RCC 7860 (cell line): ENCODE results near the gene TMEM255B.
A peak's percentile ranks its signal among the peaks of the same experiment; 100 is the strongest.

Experiments used
- DNase-seq: peaks from one replicate; pipeline ENCODE4 v3.0.0-alpha.2; 2015; ENCODE audit warnings: low spot score
- FAIRE-seq: peaks from 2 replicates; lab custom pipeline; 2012; peaks lifted over from hg19 to GRCh38; lab: Jason Lieb, UNC

The TMEM255B gene

DNA sequence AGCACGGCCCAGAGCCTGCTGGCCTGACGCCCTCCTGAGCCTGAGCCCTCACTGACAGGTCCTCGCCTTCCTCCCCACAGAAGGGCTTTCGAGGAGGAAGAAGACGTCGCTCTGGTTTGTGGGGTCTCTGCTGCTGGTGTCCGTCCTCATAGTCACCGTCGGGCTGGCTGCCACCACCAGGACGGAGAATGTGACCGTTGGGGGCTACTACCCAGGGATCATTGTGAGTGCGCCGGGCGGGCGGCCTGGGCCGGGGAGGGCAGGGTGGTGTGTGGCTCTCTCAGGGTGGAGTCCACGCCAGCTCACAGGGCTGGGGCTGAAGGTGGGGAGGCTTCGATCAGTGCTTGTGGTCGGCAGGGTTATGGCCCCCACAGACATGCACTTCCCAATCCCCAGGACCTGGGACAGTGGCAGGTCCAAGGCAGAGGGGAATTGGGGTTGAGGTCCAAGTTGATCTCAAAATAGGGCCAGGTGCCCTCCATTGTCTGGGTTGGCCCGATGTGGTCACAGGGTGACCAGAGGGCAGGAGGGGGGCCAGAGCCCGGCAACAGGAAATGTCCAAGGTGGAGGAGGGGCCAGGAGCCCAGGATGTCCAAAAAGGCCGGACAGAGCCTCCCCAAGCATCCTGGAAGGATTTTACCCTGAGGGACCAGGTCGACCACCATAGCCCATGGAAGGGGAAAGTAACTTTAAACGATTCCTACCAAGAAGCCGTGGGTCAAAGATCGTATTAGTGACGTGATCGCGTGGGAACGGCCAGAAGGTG is 7.2 kb downstream of the TMEM255B start:
- DNase-seq, result no peak
- no peak for FAIRE-seq

DNA sequence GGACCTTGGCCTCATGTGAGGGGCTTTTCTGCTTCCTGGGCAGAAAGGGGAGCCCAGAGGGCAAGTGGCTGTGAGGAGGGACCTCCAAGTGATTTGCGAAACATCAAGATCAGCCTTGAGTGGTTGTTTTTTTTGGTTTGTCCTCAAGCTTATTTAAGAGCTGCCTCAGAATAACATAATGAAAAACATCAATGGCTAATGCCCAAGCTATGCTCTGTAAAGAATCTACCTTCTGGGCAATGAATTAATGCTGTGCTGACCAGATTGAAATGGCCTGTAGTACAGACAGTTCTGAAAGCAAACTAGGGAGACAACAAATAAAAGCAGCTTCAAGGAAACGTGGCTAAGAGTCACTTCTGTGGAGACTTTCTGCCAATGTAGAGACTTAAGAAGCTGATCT is 8.3 kb downstream of the TMEM255B start:
- DNase-seq (no peak), FAIRE-seq (no peak)

DNA sequence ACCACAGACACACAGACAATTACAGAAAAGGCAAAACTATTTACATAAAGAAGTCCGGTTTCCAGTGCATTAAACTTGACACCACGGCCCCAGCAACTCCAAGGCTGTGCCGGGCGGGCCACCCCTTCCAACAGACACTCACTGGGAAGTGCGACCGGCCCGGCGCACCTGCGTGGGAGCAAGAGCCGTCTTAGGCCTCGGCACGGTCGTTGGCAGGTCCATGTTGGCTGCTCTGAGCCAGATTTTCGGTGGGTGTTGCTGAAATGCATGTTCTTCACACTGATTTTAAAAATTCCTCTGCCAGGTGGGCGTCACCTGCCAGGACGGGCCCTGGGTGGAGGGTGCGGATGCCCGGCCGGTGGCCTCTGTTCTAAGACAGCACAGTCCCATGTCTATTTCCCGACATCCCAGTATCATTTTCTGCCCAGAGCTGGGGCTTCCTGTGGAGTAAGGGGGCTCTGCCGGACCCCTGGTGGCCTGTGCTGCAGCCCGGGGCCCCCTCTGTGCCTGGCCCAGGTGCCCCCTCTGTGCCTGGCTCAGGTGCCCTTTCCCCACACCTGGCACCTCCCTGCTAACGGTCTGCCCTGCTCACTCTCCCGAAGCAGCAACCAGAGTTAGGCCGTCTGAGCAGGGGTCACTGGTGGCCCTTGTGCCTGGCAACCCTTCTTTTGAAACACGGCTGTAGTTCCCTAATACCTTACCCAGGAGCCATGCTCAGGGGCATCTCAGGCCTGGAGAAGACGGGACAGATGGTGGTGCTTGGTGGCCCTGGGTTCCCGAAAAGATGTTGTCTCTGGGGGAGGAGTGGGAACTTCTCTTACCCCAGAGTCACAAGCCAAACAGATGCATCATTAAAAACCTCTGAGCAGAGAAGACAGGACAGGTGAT is 9.2 kb downstream of the TMEM255B start:
- no peak for FAIRE-seq

DNA sequence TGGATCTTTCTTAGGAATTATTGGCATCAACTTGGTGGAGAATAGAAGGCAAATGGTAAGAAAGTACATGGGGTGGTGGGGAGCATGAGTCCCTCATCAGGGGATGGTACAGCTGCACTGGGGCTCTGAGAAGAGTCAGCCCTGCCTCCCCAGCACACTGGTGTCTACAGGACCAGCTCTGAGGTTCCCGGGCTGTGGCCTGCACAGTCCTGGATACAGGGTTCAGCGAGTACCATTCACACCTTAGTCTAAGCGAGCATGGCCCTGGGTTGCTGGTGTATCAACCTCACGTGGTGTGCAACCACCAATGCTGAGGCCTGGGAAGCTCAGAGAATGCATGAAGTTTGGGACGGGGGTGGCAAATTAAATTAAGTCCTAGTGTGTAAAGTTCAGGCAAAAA is 10.1 kb downstream of the TMEM255B start:
- no peak for FAIRE-seq

More for the DNA sequence above, 9.2 kb downstream of the TMEM255B start:
- no peak for DNase-seq

DNA sequence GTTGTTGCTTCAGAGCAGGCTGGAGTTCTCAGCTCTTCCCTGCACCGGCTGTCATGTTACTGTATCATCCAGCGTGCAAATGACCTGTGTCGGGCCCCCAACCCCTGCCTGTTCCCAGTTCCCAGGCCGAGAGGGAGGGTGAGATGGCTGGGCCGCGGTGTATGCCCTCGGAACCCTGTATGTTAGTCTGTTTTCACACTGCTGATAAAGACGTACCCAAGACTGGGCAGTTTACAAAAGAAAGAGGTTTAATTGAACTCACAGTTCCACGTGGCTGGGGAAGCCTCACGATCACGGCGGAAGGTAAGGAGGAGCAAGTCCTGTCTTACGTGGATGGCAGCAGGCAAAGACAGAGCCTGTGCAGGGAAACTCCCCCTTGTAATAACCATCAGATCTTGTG is 10.9 kb downstream of the TMEM255B start:
- DNase-seq (no peak), FAIRE-seq (no peak)

More for the DNA sequence above, 10.1 kb downstream of the TMEM255B start:
- DNase-seq, result no peak

DNA sequence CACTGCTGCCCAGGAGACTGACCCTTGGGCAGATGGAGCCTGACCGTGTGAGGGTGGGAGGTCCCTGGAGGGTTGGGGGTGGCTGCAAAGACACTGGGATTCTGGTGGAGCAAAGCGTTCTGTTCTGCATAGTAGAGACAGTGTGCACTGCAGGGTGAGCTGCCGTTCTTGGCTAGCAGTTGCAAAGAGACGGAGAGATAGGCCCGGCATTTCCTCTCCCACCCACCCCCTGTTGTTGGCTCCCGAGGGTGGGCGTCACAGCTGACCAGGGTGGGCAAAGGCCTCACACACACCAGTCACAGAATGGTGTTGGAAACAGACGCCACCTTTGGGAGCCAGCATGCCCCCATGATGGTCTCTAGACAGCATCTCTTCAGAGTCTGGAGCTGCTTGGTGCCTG is 11.4 kb downstream of the TMEM255B start:
- DNase-seq, result no peak
- no peak for FAIRE-seq

DNA sequence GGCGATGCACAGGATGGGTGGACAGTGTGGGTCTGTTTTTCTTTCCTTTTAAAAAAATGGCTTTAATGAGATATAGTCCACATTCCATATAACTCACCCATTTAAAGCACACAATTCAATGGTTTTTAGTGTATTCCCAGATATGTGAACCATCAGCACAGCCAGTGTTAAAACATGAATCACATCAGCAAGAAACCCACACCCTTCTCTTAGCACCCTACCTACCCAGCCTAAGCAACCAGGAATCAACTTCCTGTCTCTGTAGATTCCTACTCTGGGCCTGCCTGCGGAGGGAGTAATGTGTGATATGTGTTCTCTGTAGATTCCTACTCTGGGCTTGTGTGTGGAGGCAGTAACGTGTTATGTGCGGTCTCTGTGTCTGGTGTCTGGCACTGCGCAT is 11.9 kb downstream of the TMEM255B start:
- FAIRE-seq (no peak), DNase-seq (no peak)

DNA sequence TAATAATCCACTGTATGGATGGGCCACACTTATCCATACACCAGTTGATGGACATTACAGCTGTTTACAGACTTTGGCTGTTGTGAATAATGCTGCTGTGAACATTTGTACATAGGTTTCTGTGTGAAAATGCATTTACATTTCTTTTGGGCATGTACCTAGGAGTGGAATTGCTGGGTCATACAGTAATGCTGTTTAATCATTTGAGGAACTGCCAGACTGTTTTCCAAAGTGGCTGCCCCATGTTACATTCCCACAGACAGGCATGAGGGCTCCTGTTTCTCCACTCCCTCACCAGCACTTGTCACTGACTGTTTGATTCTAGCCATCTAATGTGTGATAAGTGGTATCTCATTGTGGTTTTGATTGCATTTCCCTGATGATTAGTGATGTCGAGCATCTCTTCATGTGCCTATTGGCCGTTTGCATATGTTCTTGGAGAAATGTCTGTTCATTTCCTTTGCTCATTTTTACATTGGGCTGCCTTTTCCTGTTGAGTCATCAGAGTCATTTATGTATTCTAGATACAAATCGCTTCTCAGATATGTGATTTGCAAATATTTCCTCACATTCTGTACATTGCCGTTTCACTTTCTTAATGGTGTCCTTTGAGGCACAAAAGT is 12.8 kb downstream of the TMEM255B start:
- FAIRE-seq, result no peak

DNA sequence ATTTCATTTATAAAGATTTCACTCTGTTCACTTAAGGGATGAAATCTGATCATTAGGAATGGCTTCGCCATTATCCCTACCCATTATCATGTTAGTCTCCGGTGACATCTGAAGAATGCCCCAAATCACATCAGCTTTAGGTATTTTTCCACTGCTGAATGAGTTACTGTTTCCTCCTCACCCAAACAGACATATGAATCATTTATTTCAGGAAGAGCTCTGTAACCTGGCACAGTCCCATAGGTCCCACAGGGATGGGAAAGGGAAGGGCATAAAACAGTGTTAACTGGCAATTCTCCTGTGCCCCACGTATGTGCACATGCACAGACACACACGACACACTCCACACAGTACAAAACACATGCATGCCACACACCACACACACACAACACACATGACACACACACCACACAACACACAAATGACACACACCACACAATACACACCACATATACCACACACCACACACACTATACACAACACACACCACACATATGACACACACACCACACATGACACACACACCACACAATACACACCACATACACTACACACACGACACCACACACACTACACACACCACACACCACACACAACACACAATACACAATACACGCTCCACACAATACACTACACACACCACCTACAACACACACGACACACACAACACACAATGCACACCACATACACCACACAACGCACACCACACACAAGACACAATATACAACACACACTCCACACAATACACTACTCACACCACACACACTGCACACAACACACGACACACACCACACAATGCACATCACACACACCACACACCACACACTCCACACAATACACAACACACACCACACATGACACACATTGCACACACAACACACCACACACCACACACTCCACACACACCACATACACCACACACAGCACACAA is 15.4 kb downstream of the TMEM255B start:
- DNase-seq (no peak), FAIRE-seq (no peak)

More for the DNA sequence above, 12.8 kb downstream of the TMEM255B start:
- peak; percentile 4 for DNase-seq

DNA sequence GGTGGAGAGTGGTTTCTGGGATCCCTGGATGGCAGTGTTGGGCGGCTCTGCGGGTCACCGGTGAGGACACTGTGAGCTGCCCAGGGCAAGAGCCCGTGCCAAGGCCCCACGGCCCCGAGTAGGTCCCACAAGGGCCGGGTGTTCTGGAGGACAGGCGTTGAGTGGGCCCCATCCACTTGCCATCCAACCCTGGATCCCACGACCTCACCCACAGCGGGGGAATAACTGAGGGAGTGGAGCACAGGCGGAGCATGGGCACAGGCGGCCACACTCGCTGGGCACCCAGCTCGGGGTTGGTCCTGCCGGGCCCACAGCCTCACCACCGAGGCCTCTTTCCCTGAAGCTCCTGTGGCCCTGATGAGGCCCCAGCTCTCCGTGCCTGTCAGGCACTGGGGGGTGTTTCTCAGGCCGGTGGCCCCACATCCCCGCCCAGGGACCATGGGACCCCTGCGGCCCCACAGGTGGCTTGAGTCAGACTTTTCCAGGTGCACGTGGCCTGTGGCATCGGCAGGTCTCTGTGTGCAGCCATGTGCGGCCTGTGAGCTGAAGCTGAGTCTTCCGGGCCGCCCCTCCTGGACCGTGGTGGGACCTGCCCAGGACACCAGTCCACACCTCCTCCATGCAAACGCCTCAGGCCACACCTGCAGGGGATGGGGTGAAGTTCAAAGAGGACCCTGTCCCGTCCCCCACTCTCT is 16.6 kb downstream of the TMEM255B start:
- no peak for DNase-seq
- FAIRE-seq, result no peak

DNA sequence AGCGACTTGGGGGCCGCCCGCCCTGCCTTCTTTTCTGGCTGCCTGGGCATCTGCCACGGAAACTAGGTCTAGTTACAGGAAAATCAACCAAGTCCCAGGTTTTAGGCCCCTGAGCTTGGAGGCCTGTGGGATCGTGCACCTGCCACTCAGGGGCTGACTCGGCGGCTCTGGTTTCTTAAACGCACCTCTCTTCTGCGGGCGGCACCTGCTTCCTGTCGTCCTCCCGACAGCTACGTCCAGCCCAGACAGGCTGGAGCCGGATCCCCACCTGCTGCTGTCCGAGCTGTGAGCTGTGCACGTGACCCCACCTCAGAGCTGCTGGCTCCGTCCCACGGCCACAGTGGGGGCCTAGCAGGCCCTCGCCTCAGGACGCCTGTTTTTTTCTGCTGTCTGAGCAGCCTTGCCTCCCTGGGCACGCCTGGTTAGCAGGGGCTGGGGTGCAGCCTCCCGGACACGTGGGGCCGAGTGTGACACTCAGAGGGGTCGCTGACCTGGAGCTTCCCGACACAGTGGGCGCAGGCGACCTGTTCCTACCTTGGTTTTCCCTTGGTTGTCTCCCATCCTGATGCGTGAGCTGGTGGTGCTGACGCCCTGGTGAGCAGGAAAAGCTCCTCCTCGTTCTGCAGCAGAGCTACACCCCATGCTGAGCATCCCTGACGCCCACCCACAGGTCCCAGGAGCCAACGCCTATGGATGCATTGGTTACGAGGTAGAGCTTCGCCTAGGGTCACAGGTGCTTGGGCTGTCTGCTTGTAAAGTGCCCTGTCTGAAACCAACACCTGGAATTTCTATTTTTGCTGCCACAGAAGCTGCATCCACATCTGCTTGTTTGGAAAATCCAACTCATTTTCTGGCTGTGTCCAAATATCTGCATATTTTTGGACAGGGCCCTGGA is 17.5 kb downstream of the TMEM255B start:
- FAIRE-seq (no peak), DNase-seq (no peak)

DNA sequence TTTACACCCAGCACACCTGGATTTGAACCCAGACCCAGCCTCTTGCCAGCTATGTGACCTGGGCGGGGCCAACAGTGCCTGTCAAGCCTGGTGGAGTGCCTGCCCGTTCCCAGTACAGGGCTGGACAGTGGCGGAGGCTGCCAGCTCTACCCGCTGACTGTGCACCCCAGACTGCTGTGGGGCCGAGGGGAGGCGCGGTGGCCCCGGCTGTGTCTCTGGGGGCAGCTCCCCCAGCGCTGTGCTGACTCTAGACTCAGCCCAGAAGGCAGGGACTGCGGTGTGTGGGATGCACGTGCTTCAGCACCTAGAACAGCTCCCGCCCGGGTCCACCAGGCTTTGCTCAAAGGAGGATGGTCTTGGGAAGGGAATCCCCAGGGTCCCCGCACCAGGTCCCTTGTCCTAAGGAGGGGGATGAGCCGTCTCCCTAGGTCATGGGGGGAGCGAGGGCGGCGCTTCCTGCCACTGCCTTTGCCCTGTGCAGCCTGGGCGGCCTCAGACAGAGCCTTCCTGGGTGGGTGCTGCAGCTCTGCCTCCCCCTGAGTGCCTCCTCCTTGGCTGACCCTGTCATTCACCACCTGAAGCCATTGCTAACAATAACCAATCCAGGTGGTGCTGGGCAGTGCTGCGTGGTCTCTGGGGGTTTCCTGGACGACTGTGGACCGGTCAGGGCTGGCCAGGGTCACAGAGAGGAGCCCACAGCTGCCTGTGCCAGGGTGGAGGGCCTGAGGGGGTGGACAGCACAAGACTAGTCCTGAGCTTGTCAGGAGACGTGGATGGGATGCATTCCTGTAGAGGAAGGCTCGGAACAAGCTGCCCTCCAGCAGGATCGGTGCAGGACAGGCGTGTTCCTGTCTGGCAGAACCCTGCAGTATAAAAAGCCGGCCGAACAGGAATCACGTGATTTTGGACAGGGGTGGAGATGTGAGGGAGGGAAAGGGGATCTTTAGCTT is 18.6 kb downstream of the TMEM255B start:
- no peak for FAIRE-seq
- no peak for DNase-seq

DNA sequence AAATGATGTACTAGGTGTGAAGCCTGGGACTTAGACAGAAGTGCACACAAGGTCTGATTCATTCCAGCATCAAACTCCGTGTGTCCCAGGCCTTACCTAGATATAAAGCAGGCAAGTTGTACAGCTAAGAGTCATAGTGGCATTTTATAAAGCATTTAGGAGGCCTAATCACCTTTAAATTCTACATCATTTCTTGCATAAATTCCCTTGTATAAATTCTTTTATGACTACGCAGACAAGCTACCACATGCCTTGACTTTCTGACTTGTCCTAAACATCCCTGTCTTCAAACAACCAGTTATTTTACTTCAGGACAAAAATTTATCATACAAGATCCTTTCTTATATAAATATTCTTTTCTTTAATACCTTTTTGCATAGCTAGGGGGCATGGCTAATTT is 22.5 kb downstream of the TMEM255B start:
- DNase-seq (no peak), FAIRE-seq (no peak)

DNA sequence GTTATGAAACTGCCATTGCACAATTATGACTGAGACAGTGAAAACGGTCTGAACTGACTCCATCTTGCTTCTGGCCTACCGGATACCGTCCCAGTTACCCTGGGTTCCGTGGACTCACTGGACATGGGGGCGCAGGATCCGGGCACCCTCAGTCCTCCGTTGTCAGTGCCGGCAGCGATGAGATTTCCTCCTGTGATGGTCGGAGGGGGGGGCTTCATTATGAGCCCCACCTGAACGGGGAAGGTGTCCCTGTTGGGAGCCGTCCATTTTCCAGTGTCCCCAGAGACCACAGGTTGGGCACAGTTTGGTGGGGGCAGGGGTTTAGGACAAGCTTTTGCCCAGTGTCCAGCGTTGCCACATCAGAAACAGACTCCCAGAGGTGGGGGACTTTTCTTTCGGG is 23.4 kb downstream of the TMEM255B start:
- DNase-seq (no peak), FAIRE-seq (no peak)

DNA sequence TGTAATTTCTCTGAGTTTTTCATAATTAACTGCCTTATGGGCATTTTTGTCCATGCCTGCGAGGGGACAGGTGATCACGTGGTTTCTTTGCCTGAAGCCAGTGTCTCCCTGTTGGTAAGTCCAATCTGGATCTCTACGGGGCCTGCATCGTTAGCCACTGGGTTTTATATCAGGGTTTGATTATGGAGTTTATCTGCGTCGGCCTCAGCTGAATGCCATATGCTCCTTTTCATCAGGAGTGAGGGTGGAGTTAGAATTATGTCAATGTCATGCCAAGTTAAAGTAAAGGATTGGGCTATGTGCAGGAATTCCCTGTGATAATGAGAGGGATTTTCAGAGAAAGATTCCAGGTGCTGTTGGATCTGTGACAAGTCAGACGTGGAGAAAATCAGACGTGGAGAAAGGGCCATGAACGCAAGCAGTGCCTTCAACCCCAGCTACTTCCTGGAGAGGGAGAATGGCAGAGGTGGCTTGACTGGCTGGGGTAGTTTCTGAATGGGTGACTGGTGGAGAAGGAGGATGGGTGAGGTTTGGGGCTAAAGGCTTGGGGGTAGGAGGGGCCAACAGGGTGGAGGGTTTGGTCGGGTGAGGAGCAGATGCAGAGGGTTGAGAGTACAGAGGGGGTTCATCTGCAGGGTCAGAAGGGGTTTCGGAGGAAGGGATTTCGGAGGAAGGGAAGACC is 24.3 kb downstream of the TMEM255B start:
- DNase-seq (no peak), FAIRE-seq (no peak)

DNA sequence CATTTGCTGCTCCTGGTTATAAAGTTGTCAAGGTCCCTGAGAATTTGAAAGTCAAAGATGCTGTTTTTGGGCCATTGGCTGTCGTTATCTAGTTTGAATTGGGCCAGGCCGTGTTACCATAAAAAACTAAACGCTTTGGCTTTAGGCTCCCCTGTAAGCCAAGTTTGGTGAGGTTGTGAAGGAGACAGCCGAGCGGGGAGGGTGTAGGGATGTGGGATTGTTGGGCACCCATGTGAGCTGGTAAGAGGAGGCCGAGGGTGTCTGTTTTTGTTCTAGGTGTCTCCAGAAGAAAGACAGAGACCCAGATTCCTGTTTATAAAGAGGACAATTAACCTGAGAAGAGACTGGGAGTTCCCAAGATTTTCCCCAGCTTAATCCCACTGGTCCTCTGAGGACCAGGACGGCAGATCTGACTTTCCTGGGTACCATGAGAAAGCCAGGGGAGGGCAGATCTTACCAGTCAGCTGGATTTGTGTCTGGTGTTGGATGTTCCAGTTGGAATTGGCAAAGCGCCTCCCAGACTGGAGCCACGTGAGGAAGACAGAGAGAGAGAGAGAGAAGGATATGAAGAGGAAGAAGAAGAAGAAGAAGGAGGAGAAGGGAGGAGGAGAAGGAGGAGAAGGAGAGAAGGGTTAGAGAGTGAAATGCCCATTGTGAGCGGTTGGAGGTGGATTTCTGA is 25.1 kb downstream of the TMEM255B start:
- DNase-seq (no peak), FAIRE-seq (no peak)

DNA sequence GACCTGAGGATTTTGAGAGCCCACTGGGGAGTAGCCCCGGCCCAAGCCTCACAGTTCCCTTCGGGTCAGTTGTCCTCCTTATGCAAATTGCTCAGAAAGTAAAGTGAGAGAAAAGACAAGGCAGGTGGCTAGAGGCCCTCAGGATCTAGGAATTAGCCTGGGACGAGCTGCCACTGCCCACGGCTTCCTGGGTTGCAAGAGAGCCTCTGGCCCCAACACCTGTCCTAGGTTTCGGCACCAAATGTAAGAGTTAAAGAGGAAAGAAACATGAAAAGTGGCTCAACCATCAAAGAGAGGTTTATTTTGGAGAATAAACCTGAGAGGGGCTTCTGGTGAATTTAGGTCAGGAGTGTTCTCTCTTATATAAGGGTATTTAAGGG is 25.6 kb downstream of the TMEM255B start:
- FAIRE-seq, result no peak
- no peak for DNase-seq
